Dermis microvascular lymphatic vessel endothelial cell (primary cell): ENCODE measurements around the gene SLC31A1. TPM values are rescaled to one million over a fixed set of nuclear protein-coding genes. Genes with fewer than 3 reads are reported as not detected.

Experiments
- DNase-seq, 2 donors: peaks; one replicate each; pipeline versions ENCODE4 v3.0.0 to v3.0.0-alpha.2; 2010; ENCODE audit warnings: low read depth in 2 of 2
- total RNA-seq: library from RNA; depleted of rRNA; stranded (reverse); fragments of >200 nt; gene quantifications from 2 replicates; pipeline ENCODE4 v1.2.1, GENCODE V29; 2014

SLC31A1 gene
- total RNA-seq, result 13.9 and 15.7 TPM in 2 replicates

GRCh38 chr9:113221003-113221799, at the start of gene SLC31A1, which contains the start of gene FKBP15:
TSS of gene SLC31A1 (plus strand) at chr9:113221544. CDS start at chr9:113256149, 34,605 bp downstream.
TSS of gene FKBP15 (minus strand) at chr9:113221277. CDS start at chr9:113221243, 34 bp downstream.
- DNase-seq, result peak; percentile 97 to 99

- DNase-seq, result no peak
Measured at GRCh38 chr9:113173341-113173740, 48.0 kb upstream of the SLC31A1 start.

- no peak for DNase-seq
Measured at GRCh38 chr9:113176803-113177202, 44.5 kb upstream of the SLC31A1 start.

GRCh38 chr9:113177251-113177650, 44.1 kb upstream of the SLC31A1 start:
- no peak for DNase-seq

- DNase-seq, result peak in 1 of 2 donors; percentile 10
Measured at GRCh38 chr9:113178087-113178486, 43.3 kb upstream of the SLC31A1 start.

- DNase-seq, result no peak
Measured at GRCh38 chr9:113179839-113180238, 41.5 kb upstream of the SLC31A1 start.

- no peak for DNase-seq
Measured at GRCh38 chr9:113181165-113181564, 40.2 kb upstream of the SLC31A1 start.

- no peak for DNase-seq
Measured at GRCh38 chr9:113183956-113184488, 37.3 kb upstream of the SLC31A1 start.

- DNase-seq, result no peak
Measured at GRCh38 chr9:113184539-113184938, 36.8 kb upstream of the SLC31A1 start.

- no peak for DNase-seq
Measured at GRCh38 chr9:113185271-113185670, 36.1 kb upstream of the SLC31A1 start.

- no peak for DNase-seq
Measured at GRCh38 chr9:113186137-113186755, 35.1 kb upstream of the SLC31A1 start.

GRCh38 chr9:113187929-113188595, 33.3 kb upstream of the SLC31A1 start:
- DNase-seq, result peak in 1 of 2 donors; percentile 73

- no peak for DNase-seq
Measured at GRCh38 chr9:113192455-113192854, 28.9 kb upstream of the SLC31A1 start.

GRCh38 chr9:113199683-113200329, 21.5 kb upstream of the SLC31A1 start:
- DNase-seq, result no peak

- DNase-seq, result no peak
Measured at GRCh38 chr9:113205432-113205831, 15.9 kb upstream of the SLC31A1 start.

GRCh38 chr9:113205861-113206260, 15.5 kb upstream of the SLC31A1 start:
- DNase-seq, result no peak

GRCh38 chr9:113210815-113211214, 10.5 kb upstream of the SLC31A1 start:
- no peak for DNase-seq

GRCh38 chr9:113215132-113215531, 6.2 kb upstream of the SLC31A1 start:
- DNase-seq, result peak in 1 of 2 donors; percentile 82

- no peak for DNase-seq
Measured at GRCh38 chr9:113216406-113216805, 4.9 kb upstream of the SLC31A1 start.

GRCh38 chr9:113219186-113219936, 2.0 kb upstream of the SLC31A1 start:
- no peak for DNase-seq

GRCh38 chr9:113219969-113220368, 1.4 kb upstream of the SLC31A1 start:
- DNase-seq, result no peak
